Raji (cell line): ENCODE data around the gene MAGEC1.

ENCODE experiments used
- POLR2A ChIP-seq: IDR thresholded peaks from 2 replicates; pipeline ENCODE4 v1.6.1; 2011; ENCODE audit warnings: low read depth, low read length, control low read depth; ENCODE audit not compliant: insufficient read depth

The MAGEC1 gene

GRCh38 chrX:141903400-141904155 is at the start of gene MAGEC1:
MAGEC1 (plus strand) TSS chrX:141903894; CDS start chrX:141905073, 1,179 bp downstream.
- no peak for TF ChIP-seq POLR2A

- no peak for TF ChIP-seq POLR2A
Measured at GRCh38 chrX:141857479-141857878, 46.2 kb upstream of the MAGEC1 start.

- no peak for TF ChIP-seq POLR2A
Measured at GRCh38 chrX:141879616-141880015, 24.1 kb upstream of the MAGEC1 start.

GRCh38 chrX:141894733-141895132 is 9.0 kb upstream of the MAGEC1 start:
- no peak for TF ChIP-seq POLR2A

- TF ChIP-seq POLR2A = no peak
Measured at GRCh38 chrX:141897690-141898089, 6.0 kb upstream of the MAGEC1 start.

- no peak for TF ChIP-seq POLR2A
Measured at GRCh38 chrX:141902366-141902765, 1.3 kb upstream of the MAGEC1 start.

GRCh38 chrX:141904262-141904661 is 568 bp downstream of the MAGEC1 start:
- TF ChIP-seq POLR2A = no peak

GRCh38 chrX:141917801-141918200 is 14.1 kb downstream of the MAGEC1 start:
- no peak for TF ChIP-seq POLR2A

- TF ChIP-seq POLR2A = no peak
Measured at GRCh38 chrX:141924293-141924692, 20.6 kb downstream of the MAGEC1 start.

GRCh38 chrX:141928432-141928831 is 24.7 kb downstream of the MAGEC1 start:
- TF ChIP-seq POLR2A = no peak

- TF ChIP-seq POLR2A = no peak
Measured at GRCh38 chrX:141934059-141934641, 30.5 kb downstream of the MAGEC1 start.

- TF ChIP-seq POLR2A = no peak
Measured at GRCh38 chrX:141935645-141936044, 32.0 kb downstream of the MAGEC1 start.

- TF ChIP-seq POLR2A = no peak
Measured at GRCh38 chrX:141936080-141936479, 32.4 kb downstream of the MAGEC1 start.

- TF ChIP-seq POLR2A = no peak
Measured at GRCh38 chrX:141941234-141941633, 37.5 kb downstream of the MAGEC1 start.

- no peak for TF ChIP-seq POLR2A
Measured at GRCh38 chrX:141945426-141945825, 41.7 kb downstream of the MAGEC1 start.

- no peak for TF ChIP-seq POLR2A
Measured at GRCh38 chrX:141947350-141947749, 43.7 kb downstream of the MAGEC1 start.

- TF ChIP-seq POLR2A = no peak
Measured at GRCh38 chrX:141952603-141953002, 48.9 kb downstream of the MAGEC1 start.
